ENCODE measurements around the gene MADCAM1.
"Not testable (repeated sequence)": the region's sequence is repeated elsewhere in the genome, so short reads cannot be mapped to it uniquely, and the experiment has no call there.

The MADCAM1 gene

GRCh38 chr19:496112-496665 is at the start of gene MADCAM1:
Gene MADCAM1 (plus strand): TSS chr19:496486. CDS start chr19:496500, 14 bp downstream.
- DNase-seq (ENCODE audit: low read depth) = no peak

GRCh38 chr19:447064-447426 is 49.2 kb upstream of the MADCAM1 start:
- no peak for DNase-seq (ENCODE audit: low read depth)

- DNase-seq (ENCODE audit: low read depth) = no peak
These were observed 48.3 kb upstream of the MADCAM1 start for GRCh38 chr19:447816-448560.

- DNase-seq (ENCODE audit: low read depth) = no peak
These were observed 46.4 kb upstream of the MADCAM1 start for GRCh38 chr19:449916-450315.

- DNase-seq (ENCODE audit: low read depth) = not testable (repeated sequence)
These were observed 45.3 kb upstream of the MADCAM1 start for GRCh38 chr19:450912-451481.

GRCh38 chr19:452829-453228 is 43.5 kb upstream of the MADCAM1 start:
- no peak for DNase-seq (ENCODE audit: low read depth)

GRCh38 chr19:453606-454005 is 42.7 kb upstream of the MADCAM1 start:
- DNase-seq (ENCODE audit: low read depth) = no peak

GRCh38 chr19:455031-455705 is 41.1 kb upstream of the MADCAM1 start:
- DNase-seq (ENCODE audit: low read depth) = no peak

GRCh38 chr19:455851-456546 is 40.3 kb upstream of the MADCAM1 start:
- DNase-seq (ENCODE audit: low read depth) = no peak

GRCh38 chr19:456547-457110 is 39.7 kb upstream of the MADCAM1 start:
- DNase-seq (ENCODE audit: low read depth) = no peak

- DNase-seq (ENCODE audit: low read depth) = no peak
These were observed 38.6 kb upstream of the MADCAM1 start for GRCh38 chr19:457636-458035.

- DNase-seq (ENCODE audit: low read depth) = no peak
These were observed 37.9 kb upstream of the MADCAM1 start for GRCh38 chr19:458091-459042.

- no peak for DNase-seq (ENCODE audit: low read depth)
These were observed 36.4 kb upstream of the MADCAM1 start for GRCh38 chr19:459724-460511.

GRCh38 chr19:460877-461720 is 35.2 kb upstream of the MADCAM1 start, which contains the start of gene SHC2:
Gene SHC2 (minus strand): TSS chr19:461033. CDS start chr19:460996, 37 bp downstream.
- no peak for DNase-seq (ENCODE audit: low read depth)

GRCh38 chr19:461721-462551 is 34.4 kb upstream of the MADCAM1 start:
- DNase-seq (ENCODE audit: low read depth) = no peak

GRCh38 chr19:463483-464207 is 32.6 kb upstream of the MADCAM1 start:
- DNase-seq (ENCODE audit: low read depth) = no peak

- DNase-seq (ENCODE audit: low read depth) = no peak
These were observed 32.1 kb upstream of the MADCAM1 start for GRCh38 chr19:464208-464545.
